ENCODE results near the gene PCDHGA10.
"Not testable (repeated sequence)": the region's sequence is repeated elsewhere in the genome, so short reads cannot be mapped to it uniquely, and the experiment has no call there.

PCDHGA10 gene

GRCh38 chr5:141420855-141421488 is 8.2 kb downstream of the PCDHGA10 start, which contains the start of gene PCDHGA11:
Gene PCDHGA11, plus strand, starts transcription at chr5:141421051. Its CDS starts 177 bp downstream, at chr5:141421228.
- DNase-seq (ENCODE audit: low read depth) = peak; percentile 22

- DNase-seq (ENCODE audit: low read depth) = no peak
These were observed 8.7 kb downstream of the PCDHGA10 start for GRCh38 chr5:141421489-141421855.

GRCh38 chr5:141422742-141423291 is 10.0 kb downstream of the PCDHGA10 start:
- no peak for DNase-seq (ENCODE audit: low read depth)

- no peak for DNase-seq (ENCODE audit: low read depth)
These were observed 15.1 kb downstream of the PCDHGA10 start for GRCh38 chr5:141427783-141428426.

GRCh38 chr5:141430332-141431113 is 17.7 kb downstream of the PCDHGA10 start, which contains the start of gene PCDHGA12:
Gene PCDHGA12, plus strand, starts transcription at chr5:141430507. Its CDS starts 253 bp downstream, at chr5:141430760.
- DNase-seq (ENCODE audit: low read depth) = no peak

- no peak for DNase-seq (ENCODE audit: low read depth)
These were observed 18.5 kb downstream of the PCDHGA10 start for GRCh38 chr5:141431286-141431685.

GRCh38 chr5:141432308-141432707 is 19.5 kb downstream of the PCDHGA10 start:
- DNase-seq (ENCODE audit: low read depth) = not testable (repeated sequence)

- DNase-seq (ENCODE audit: low read depth) = not testable (repeated sequence)
These were observed 19.9 kb downstream of the PCDHGA10 start for GRCh38 chr5:141432726-141433125.

GRCh38 chr5:141434006-141434405 is 21.2 kb downstream of the PCDHGA10 start:
- DNase-seq (ENCODE audit: low read depth) = no peak

GRCh38 chr5:141437221-141437620 is 24.4 kb downstream of the PCDHGA10 start:
- no peak for DNase-seq (ENCODE audit: low read depth)

- no peak for DNase-seq (ENCODE audit: low read depth)
These were observed 26.8 kb downstream of the PCDHGA10 start for GRCh38 chr5:141439411-141440141.

- no peak for DNase-seq (ENCODE audit: low read depth)
These were observed 27.6 kb downstream of the PCDHGA10 start for GRCh38 chr5:141440341-141440740.

- no peak for DNase-seq (ENCODE audit: low read depth)
These were observed 28.9 kb downstream of the PCDHGA10 start for GRCh38 chr5:141441571-141442170.

GRCh38 chr5:141465351-141465750 is 52.6 kb downstream of the PCDHGA10 start:
- DNase-seq (ENCODE audit: low read depth) = no peak
